ENCODE measurements around the gene ULK4.
A peak's percentile ranks its signal among the peaks of the same experiment; 100 is the strongest.

ULK4 gene

DNA sequence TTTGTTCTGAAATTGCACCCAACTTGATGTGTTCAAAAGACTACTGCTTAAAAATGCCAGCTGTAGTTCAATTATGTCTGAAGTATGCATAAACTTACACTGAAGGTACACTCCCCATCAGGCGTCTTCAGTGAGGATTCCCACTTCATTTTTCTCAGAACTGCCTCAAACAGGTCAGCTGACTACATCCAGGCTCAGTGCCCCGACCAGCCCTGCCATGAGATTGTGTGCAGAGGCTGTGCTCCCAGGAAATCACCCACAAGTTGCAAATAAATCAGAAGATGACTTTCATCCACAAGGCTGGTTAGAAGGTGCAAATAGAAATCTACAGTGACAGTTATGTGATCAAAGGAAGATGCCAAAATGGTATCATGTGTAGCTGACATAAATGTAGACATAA is 711.1 kb downstream of the ULK4 start:
- Mint-ChIP-seq H3K27me3 (no peaks in the 10 kb centered on the region), H3K9me3 (peaks cover 0 to 2% of the 10 kb centered on the region in 2 donors), H3K36me3 (peaks cover 0 to 18% of the 10 kb centered on the region in 2 donors), H3K4me1 (peaks cover 7 to 20% of the 10 kb centered on the region in 2 donors), H3K27ac (no peak overlapping the region), H3K4me3 (no peak overlapping the region)
- ATAC-seq (replicated peaks) (no peak), DNase-seq (no peak)

DNA sequence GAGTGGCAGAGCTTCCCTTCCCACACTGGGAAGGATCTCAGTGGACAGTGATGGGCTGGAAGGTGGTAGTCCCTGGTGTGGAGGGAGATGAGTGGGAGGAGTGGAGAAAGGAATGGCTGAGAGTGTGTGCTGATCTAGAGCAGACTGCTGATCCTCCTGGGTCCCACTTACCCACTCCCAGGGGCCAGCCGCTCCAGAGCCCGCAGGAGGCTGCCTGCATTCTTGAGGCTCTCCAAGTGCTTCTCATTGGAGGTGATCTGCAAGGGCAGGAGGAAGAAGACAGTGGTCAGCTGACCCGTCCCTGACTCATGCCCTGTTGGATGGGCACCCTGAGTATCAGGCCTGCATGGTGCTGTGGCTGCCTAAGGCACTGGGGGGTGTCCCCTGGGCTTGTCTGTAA is 712.6 kb downstream of the ULK4 start:
- no peaks in the 10 kb centered on the region for H3K27me3 Mint-ChIP-seq
- ATAC-seq (replicated peaks): peak in 1 of 2 donors; percentile 48

DNA sequence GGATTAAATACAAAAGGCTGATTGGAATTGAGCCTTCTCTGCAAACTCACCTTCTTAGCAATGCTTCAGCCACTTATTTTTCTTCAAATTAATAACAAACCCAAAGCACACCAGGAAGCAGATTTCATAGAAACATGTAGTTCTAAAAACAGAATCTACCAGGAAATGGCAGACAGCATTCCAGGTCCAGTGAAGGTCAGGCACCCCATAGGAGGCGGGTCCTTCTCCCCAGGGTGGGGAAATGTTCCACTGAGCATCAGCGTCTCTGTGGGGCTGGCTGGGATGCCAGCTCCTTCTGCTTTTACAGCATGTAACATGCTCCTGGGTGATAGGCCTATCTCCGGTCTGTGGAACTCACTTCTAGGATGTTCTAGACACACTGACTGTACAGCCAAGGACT is 713.4 kb downstream of the ULK4 start:
- Mint-ChIP-seq H3K4me1 (peaks cover 7 to 20% of the 10 kb centered on the region in 2 donors), H3K36me3 (peaks cover 7 to 31% of the 10 kb centered on the region in 2 donors), H3K4me3 (no peak overlapping the region), H3K27ac (no peak overlapping the region), H3K9me3 (peaks cover 0 to 2% of the 10 kb centered on the region in 2 donors), H3K27me3 (no peaks in the 10 kb centered on the region)
- DNase-seq (no peak), ATAC-seq (replicated peaks) (no peak)

More for the DNA sequence above, 712.6 kb downstream of the ULK4 start:
- H3K4me1 Mint-ChIP-seq: peaks cover 7 to 20% of the 10 kb centered on the region in 2 donors
- no peak overlapping the region for H3K27ac Mint-ChIP-seq
- no peak for DNase-seq
- H3K4me3 Mint-ChIP-seq: no peak overlapping the region
- H3K36me3 Mint-ChIP-seq: peaks cover 3 to 28% of the 10 kb centered on the region in 2 donors
- peaks cover 0 to 2% of the 10 kb centered on the region in 2 donors for H3K9me3 Mint-ChIP-seq

DNA sequence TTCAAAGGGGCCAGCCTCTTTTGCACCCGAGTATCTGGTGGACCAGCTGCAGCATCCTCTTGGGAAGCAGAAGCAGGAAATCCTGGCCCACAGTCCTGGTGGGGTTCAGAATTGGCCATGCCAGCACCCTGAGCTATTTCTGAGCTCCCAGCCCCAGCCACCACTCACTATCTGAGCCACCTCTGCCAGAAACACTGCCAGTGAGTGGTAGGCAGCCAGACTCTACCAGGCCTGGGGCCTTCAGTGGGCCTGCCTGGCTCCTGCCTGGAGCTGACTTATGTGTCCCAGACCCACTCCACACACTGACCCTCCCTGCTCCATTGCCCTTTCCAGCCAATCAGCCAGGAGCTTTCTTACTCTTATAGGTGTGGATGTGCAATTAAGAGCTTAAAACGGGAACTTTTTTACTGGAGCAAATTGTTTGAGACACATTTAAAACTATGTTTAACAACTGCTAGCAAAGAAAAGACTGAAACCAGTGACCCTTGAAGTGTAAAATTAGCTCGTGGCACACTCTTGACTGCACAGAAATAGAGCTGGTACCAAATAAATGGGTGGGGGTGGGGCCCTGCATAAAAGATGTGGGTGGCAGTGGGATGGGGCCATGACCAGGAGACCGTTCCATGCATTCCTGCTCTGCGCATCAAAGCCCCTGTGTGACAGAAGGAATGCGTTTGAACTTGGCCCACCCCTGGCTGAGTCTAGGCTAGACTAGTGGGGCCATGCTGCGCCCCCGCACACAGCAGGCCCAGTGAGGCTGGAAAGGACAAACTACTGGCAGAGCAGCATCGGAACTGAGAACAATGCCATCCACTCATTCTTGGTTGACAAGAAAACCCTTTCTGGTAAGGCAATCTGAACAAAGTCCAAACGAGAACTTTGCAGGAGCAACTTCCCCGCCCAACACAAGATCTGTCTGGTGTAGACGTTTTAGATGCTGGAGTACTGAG is 714.6 kb downstream of the ULK4 start:
- no peaks in the 10 kb centered on the region for H3K27me3 Mint-ChIP-seq
- no peak for DNase-seq
- H3K4me1 Mint-ChIP-seq: peaks cover 7 to 20% of the 10 kb centered on the region in 2 donors
- H3K36me3 Mint-ChIP-seq: peaks cover 7 to 38% of the 10 kb centered on the region in 2 donors
- no peak overlapping the region for H3K27ac Mint-ChIP-seq
- no peak for ATAC-seq (replicated peaks)
- peaks cover 0 to under 1% of the 10 kb centered on the region in 2 donors for H3K9me3 Mint-ChIP-seq
- H3K4me3 Mint-ChIP-seq: no peak overlapping the region

DNA sequence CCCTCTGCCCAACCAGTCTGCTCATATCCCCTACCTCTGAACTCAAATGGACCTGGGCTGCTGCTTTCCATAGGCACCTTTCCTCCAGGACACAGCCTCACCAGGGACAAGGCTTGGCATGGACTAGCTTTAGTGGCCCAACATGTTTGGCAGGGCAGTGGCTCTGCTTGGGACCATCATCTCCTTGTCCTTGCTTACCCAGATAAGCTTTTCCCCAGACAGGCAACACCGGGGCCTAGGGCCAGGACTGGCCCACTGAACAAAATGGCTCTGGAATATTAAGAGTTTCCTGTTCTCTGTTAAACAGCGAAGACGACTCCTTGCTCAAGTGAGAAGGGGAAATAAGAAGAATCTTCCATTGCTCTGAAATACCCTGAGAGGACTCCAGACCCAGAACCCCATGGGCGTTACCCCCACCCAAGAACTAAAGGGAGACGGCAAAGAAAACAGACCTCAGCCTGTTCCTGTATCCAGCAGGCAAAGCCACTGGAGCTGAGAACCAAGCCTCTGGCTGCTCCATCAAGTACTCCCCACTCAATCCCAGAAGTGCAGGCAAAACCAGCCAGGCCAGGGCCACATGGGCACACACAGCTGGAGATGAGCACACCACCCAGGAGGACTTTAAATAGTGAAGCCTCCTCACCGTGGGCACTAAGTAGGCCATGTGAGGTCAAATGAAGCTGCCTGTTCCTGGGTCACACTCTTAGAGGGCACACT is 717.1 kb downstream of the ULK4 start:
- H3K9me3 Mint-ChIP-seq: no peaks in the 10 kb centered on the region
- peak; percentile 11 to 19 for ATAC-seq (replicated peaks)
- H3K36me3 Mint-ChIP-seq: peaks cover 12 to 38% of the 10 kb centered on the region in 2 donors

DNA sequence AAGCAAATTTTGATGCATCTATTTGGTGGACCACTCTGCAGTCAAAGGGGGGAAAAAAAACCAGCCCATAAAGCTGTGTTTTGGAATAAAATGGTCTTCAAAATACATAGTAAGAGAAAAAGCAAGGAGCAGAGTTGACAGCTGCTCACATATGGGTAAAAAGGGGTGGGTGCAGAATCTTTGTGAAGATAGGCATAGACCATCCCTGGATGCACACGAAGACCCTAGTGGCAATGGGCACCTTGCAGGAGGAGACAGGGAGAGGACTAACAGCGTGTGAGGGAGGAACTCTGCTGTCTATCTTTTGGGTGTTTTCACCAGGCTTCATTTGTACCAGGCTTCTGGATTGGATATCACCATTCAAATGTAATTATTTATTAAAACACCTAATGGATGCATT is 718.7 kb downstream of the ULK4 start:
- no peaks in the 10 kb centered on the region for H3K9me3 Mint-ChIP-seq
- peaks cover 19 to 53% of the 10 kb centered on the region in 2 donors for H3K36me3 Mint-ChIP-seq
- DNase-seq (no peak), ATAC-seq (replicated peaks) (peak in 1 of 2 donors; percentile 7)
- no peak overlapping the region for H3K4me3 Mint-ChIP-seq
- no peaks in the 10 kb centered on the region for H3K27me3 Mint-ChIP-seq
- H3K4me1 Mint-ChIP-seq: peaks cover 8 to 9% of the 10 kb centered on the region in 2 donors
- peak overlapping the region; percentile 32 for H3K27ac Mint-ChIP-seq

More for the DNA sequence above, 717.1 kb downstream of the ULK4 start:
- no peak overlapping the region for H3K4me3 Mint-ChIP-seq
- peak overlapping the region; percentile 81 for H3K27ac Mint-ChIP-seq
- peaks cover 5 to 9% of the 10 kb centered on the region in 2 donors for H3K4me1 Mint-ChIP-seq
- no peak for DNase-seq
- H3K27me3 Mint-ChIP-seq: no peaks in the 10 kb centered on the region

DNA sequence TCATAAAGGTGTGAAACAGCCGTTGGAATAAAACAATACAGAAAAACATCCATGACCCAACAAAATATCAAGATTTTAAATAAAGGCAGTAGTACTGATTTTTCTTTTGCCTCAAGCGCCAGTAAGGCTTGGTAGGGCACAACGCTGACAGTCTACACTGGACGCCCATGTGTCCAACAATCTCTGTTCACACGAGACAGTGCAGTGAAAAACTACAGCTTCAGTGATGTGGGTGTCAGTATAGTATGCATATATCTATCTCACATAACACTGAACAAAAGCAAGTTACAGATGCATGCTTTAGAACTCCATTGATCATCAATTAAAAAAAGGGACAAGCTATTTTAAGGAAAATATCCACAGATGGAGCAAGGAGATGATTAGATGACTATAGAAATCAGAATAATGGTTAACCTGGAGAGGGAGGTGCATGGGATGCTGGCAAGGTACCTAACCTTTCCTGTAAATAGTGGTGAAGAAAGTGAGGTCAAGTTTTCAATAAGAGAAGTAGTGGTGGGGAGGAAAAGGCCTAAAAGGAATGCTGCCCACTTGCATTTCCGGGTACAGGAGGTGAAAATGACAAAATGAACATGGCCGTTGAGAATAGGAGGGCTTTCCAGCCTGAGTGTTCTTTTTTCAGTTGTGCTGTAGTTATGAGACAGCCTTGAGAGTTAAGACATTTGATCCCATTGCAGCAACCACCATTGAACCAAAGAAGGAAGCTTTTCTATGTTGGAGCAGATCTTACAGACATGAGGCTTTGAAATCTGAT is 719.9 kb downstream of the ULK4 start:
- Mint-ChIP-seq H3K4me1 (peaks cover under 1 to 2% of the 10 kb centered on the region in 2 donors), H3K27me3 (no peaks in the 10 kb centered on the region), H3K36me3 (peaks cover 23 to 63% of the 10 kb centered on the region in 2 donors), H3K9me3 (no peaks in the 10 kb centered on the region), H3K4me3 (no peak overlapping the region), H3K27ac (peak overlapping the region; percentile 60)
- no peak for DNase-seq
- no peak for ATAC-seq (replicated peaks)

DNA sequence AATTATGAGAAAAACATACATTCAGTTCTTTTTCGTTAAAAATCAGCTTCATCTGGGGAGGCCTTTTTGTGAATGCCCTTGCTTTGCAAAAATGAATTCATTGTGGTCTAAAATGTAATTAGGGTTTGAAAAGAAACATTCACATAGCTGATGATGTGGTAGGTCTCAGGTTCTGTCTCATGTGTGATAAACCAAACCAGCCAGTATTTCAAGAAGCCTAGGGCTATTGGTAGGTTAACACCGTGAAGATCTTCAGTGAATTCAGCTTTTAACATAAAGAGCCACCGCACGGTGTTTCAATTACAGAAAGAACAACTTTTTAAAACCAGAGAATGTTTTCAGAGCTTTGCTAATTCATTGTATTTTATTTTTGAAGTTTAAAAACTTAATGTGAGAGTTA is 720.7 kb downstream of the ULK4 start:
- H3K9me3 Mint-ChIP-seq: no peaks in the 10 kb centered on the region
- peaks cover 23 to 62% of the 10 kb centered on the region in 2 donors for H3K36me3 Mint-ChIP-seq
- peaks cover 0 to 2% of the 10 kb centered on the region in 2 donors for H3K4me1 Mint-ChIP-seq
- DNase-seq (no peak), ATAC-seq (replicated peaks) (no peak)
- H3K27me3 Mint-ChIP-seq: no peaks in the 10 kb centered on the region
- H3K4me3 Mint-ChIP-seq: no peak overlapping the region
- peak overlapping the region; percentile 67 for H3K27ac Mint-ChIP-seq

DNA sequence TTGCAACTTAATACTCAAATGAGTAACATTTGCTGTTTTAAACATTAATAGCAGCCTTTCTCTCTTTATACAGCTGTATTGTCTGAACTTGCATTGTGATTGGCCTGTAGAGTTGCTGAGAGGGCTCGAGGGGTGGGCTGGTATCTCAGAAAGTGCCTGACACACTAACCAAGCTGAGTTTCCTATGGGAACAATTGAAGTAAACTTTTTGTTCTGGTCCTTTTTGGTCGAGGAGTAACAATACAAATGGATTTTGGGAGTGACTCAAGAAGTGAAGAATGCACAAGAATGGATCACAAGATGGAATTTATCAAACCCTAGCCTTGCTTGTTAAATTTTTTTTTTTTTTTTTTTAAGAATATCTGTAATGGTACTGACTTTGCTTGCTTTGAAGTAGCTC is 722.3 kb downstream of the ULK4 start:
- H3K4me1 Mint-ChIP-seq: peaks cover 0 to 2% of the 10 kb centered on the region in 2 donors
- H3K27ac Mint-ChIP-seq: no peak overlapping the region
- peaks cover 22 to 62% of the 10 kb centered on the region in 2 donors for H3K36me3 Mint-ChIP-seq
- H3K9me3 Mint-ChIP-seq: no peaks in the 10 kb centered on the region
- DNase-seq (no peak), ATAC-seq (replicated peaks) (no peak)
- H3K27me3 Mint-ChIP-seq: no peaks in the 10 kb centered on the region
- no peak overlapping the region for H3K4me3 Mint-ChIP-seq

DNA sequence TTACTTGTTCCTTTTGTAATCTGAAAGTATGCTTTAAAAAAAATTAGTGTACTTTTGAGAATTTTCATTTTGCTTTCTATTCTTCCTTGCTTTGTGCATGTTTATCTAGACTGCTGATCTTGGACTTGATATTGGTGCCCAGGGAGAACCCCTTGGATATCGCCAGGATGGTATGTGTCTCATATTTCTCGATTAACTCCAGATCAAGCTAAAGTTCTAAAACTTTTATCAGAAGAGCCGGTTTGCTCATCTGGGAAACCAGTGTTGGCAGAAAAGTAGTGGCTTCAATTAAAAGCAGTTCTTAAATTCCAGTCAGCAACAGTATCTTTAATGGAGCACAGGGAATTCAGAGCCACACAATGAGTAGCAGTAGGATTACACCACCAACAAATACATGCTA is 724.0 kb downstream of the ULK4 start:
- ATAC-seq (replicated peaks) (no peak), DNase-seq (no peak)
- peaks cover 20 to 59% of the 10 kb centered on the region in 2 donors for H3K36me3 Mint-ChIP-seq
- H3K4me1 Mint-ChIP-seq: peaks cover 0 to 2% of the 10 kb centered on the region in 2 donors
- H3K27ac Mint-ChIP-seq: peak overlapping the region; percentile 59
- no peaks in the 10 kb centered on the region for H3K9me3 Mint-ChIP-seq
- no peaks in the 10 kb centered on the region for H3K27me3 Mint-ChIP-seq
- no peak overlapping the region for H3K4me3 Mint-ChIP-seq

DNA sequence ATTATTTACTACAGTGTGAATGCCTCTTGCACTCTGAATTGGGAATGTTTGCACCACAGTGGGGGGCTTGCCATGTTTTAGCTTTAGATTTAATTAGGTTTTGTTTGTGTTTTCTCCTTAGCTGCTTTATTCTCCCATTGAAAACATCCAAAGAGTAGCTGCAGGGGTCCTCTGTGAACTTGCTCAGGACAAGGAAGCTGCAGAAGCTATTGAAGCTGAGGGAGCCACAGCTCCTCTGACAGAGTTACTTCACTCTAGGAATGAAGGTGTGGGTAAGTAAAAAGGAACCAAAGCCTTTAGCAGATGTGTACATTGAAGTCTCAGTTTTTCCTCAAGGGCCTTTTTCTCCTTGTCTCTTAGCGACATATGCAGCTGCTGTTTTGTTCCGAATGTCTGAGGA is 725.7 kb downstream of the ULK4 start:
- Mint-ChIP-seq H3K36me3 (peaks cover 24 to 58% of the 10 kb centered on the region in 2 donors), H3K27ac (no peak overlapping the region), H3K4me3 (no peak overlapping the region), H3K27me3 (no peaks in the 10 kb centered on the region), H3K4me1 (peaks cover 0 to 3% of the 10 kb centered on the region in 2 donors), H3K9me3 (no peaks in the 10 kb centered on the region)
- DNase-seq (no peak), ATAC-seq (replicated peaks) (no peak)

DNA sequence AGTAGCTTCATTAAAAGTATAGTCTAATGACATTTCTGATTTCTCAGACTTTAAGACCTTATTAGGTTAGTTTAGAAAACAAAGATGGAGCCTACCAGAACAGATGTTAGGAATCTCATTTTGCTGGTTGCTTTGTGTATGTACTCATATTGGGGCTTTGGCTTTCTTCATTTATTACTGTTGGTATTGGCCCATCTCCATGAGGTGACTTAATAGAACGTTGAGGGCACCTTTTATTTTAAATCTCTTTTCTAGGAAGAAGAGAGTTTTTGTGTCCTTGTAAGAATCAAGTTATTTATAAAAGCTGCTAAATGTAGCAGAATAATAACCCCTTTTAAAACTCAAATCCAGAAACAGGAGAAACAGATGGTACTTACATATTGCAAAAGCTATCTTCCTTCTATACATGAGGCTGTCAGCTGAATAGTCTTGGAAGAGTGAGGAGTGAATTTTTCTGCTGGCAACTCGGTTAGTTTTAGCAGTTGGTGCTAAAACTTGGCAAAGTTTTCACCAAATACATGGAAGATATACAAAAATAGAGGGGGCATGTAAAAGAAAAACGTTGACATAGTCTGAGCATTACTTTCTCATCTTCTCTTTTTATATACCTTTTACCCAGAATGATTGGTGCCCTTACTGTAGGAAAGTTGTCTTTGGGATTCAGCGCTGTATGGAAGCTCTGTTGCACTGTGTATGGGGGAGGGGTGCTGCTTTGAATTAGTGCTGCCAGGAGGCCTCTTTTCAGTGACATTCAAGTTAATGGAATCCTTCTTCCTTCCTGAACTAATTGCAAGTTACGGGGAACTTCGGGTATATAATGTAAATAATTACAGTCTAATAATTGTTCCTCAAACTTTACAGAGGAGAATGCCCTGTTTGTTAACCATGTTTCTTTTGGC is 726.8 kb downstream of the ULK4 start:
- H3K27ac Mint-ChIP-seq: no peak overlapping the region
- H3K9me3 Mint-ChIP-seq: no peaks in the 10 kb centered on the region
- DNase-seq (no peak), ATAC-seq (replicated peaks) (no peak)
- H3K4me3 Mint-ChIP-seq: no peak overlapping the region
- H3K4me1 Mint-ChIP-seq: peaks cover 0 to 4% of the 10 kb centered on the region in 2 donors
- H3K27me3 Mint-ChIP-seq: no peaks in the 10 kb centered on the region
- H3K36me3 Mint-ChIP-seq: peaks cover 29 to 67% of the 10 kb centered on the region in 2 donors

DNA sequence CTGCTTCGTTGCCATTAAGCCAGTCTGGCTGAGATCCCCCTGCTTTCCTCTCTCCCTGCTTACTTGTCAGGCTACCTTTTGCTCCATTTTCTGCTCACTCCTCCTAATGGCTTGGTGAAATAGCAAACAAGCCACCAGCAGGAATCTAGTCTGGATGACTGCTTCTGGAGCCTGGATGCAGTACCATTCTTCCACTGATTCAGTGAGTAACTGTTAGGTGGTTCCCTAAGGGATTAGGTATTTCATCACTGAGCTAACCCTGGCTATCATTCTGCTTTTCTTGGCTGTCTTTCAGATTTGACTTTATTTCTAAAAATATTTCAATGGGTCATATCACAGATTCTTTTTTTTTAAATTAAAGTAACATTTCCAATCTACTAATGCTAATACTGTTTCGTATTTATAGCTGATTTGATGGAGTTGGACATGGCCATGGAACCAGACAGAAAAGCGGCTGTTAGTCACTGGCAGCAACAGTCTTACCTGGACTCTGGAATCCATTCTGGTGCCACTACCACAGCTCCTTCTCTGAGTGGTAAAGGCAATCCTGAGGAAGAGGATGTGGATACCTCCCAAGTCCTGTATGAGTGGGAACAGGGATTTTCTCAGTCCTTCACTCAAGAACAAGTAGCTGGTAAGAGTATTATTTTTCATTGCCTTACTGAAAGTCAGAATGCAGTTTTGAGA is 737.6 kb downstream of the ULK4 start:
- H3K4me3 Mint-ChIP-seq: no peak overlapping the region
- H3K4me1 Mint-ChIP-seq: peaks cover 26 to 52% of the 10 kb centered on the region in 2 donors

More for the DNA sequence above, 737.6 kb downstream of the ULK4 start:
- no peak overlapping the region for H3K27ac Mint-ChIP-seq
- H3K36me3 Mint-ChIP-seq: peaks cover 32 to 47% of the 10 kb centered on the region in 2 donors
- DNase-seq: no peak
- H3K9me3 Mint-ChIP-seq: no peaks in the 10 kb centered on the region
- ATAC-seq (replicated peaks): peak; percentile 23 to 48
- H3K27me3 Mint-ChIP-seq: no peaks in the 10 kb centered on the region

Measured in stimulated activated naive B cell treated with anti-CD40 and anti-IgM and Interleukin-4, amounts not matched to agents 10 μg/mL and 1 μg/mL and 100 μg/mL, for 72 hours (primary cell).